ENCODE data around the gene RABEPK.

- TF ChIP-seq, protein P1, sequence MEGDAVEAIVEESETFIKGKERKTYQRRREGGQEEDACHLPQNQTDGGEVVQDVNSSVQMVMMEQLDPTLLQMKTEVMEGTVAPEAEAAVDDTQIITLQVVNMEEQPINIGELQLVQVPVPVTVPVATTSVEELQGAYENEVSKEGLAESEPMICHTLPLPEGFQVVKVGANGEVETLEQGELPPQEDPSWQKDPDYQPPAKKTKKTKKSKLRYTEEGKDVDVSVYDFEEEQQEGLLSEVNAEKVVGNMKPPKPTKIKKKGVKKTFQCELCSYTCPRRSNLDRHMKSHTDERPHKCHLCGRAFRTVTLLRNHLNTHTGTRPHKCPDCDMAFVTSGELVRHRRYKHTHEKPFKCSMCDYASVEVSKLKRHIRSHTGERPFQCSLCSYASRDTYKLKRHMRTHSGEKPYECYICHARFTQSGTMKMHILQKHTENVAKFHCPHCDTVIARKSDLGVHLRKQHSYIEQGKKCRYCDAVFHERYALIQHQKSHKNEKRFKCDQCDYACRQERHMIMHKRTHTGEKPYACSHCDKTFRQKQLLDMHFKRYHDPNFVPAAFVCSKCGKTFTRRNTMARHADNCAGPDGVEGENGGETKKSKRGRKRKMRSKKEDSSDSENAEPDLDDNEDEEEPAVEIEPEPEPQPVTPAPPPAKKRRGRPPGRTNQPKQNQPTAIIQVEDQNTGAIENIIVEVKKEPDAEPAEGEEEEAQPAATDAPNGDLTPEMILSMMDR (IDR thresholded peaks at IDR 0.05; ENCODE audit: insufficient read depth, low read depth, low read length) = no peak
- TF ChIP-seq EZH2 (IDR thresholded peaks at IDR 0.05; ENCODE audit: insufficient read depth, low read length) = no peak
Measured at GRCh38 chr9:125218621-125219020, 18.3 kb downstream of the RABEPK start.
